Neural cell (in vitro differentiated cells): Measurements from ENCODE around the gene GMDS. TPM values are rescaled to one million over a fixed set of nuclear protein-coding genes. Genes with fewer than 3 reads are reported as not detected.

ENCODE experiments used
- H2AFZ ChIP-seq: fragments of 200-600, 300-800 bp; sonication (generic), shearing (Covaris generic); 2 replicates; pipeline ENCODE4 v1.6.0; 2014; ENCODE audit warnings: low read depth, mild to moderate bottlenecking, antibody characterized with exemption, low read length, moderate library complexity
- H3F3A ChIP-seq: fragments of 200-600 bp; shearing (Covaris generic); 2 replicates; pipeline ENCODE4 v1.6.1; 2016; ENCODE audit warnings: mild to moderate bottlenecking, moderate library complexity, mixed read lengths, antibody characterized with exemption, low read length; ENCODE audit not compliant: insufficient read depth, poor library complexity, severe bottlenecking
- H3K27ac ChIP-seq: fragments of 200-600, 300-800 bp; sonication (generic), shearing (Covaris generic); 2 replicates; pipeline ENCODE4 v1.5.1; 2014; ENCODE audit warnings: mild to moderate bottlenecking, low read length, moderate library complexity
- H3K27me3 ChIP-seq: fragments of 300-800, 200-600 bp; sonication (generic), shearing (Covaris generic); 2 replicates; pipeline ENCODE4 v1.6.0; 2014; ENCODE audit warnings: mild to moderate bottlenecking, low read depth, low read length, moderate library complexity; ENCODE audit not compliant: insufficient read depth
- H3K36me3 ChIP-seq: fragments of 300-800, 200-600 bp; sonication (generic), shearing (Covaris generic); 2 replicates; pipeline ENCODE4 v1.5.1; 2014; ENCODE audit warnings: mild to moderate bottlenecking, antibody characterized with exemption, low read length, moderate library complexity; ENCODE audit not compliant: insufficient read depth
- H3K4me2 ChIP-seq: fragments of 300-800, 200-600 bp; sonication (generic), shearing (Covaris generic); 2 replicates; pipeline ENCODE4 v1.6.0; 2014; ENCODE audit warnings: mild to moderate bottlenecking, low read length
- H3K4me3 ChIP-seq: fragments of 300-800, 200-600 bp; sonication (generic), shearing (Covaris generic); 2 replicates; pipeline ENCODE4 v1.5.1; 2014; ENCODE audit warnings: mild to moderate bottlenecking, low read length, moderate library complexity
- H3K79me2 ChIP-seq: fragments of 200-600 bp; shearing (Covaris generic); replicated peaks from 2 replicates; pipeline ENCODE4 v1.6.0; 2014; ENCODE audit warnings: mild to moderate bottlenecking, low read length, moderate library complexity; ENCODE audit not compliant: insufficient read depth
- H3K9ac ChIP-seq: fragments of 300-800, 200-600 bp; sonication (generic), shearing (Covaris generic); 2 replicates; pipeline ENCODE4 v1.6.1; 2016; ENCODE audit warnings: mild to moderate bottlenecking, low read length, mixed read lengths
- H3K9me2 ChIP-seq: fragments of 200-600 bp; shearing (Covaris generic); 2 replicates; pipeline ENCODE4 v1.6.1; 2016; ENCODE audit warnings: mild to moderate bottlenecking, low read length, mixed read lengths; ENCODE audit not compliant: insufficient read depth
- H3K9me3 ChIP-seq: fragments of 200-600, 300-800 bp; sonication (generic), shearing (Covaris generic); 2 replicates; pipeline ENCODE4 v1.6.1; 2016; ENCODE audit warnings: mild to moderate bottlenecking, mixed run types, low read length, moderate library complexity, mixed read lengths
- H4K20me1 ChIP-seq: fragments of 200-600 bp; shearing (Covaris generic); 2 replicates; pipeline ENCODE4 v1.6.1; 2016; ENCODE audit warnings: mild to moderate bottlenecking, mixed run types; ENCODE audit not compliant: insufficient read depth
- EP300 ChIP-seq: fragments of 450-650 bp; conservative IDR thresholded peaks from 2 replicates; pipeline ENCODE4 v1.6.1; 2014; ENCODE audit warnings: antibody characterized with exemption, mild to moderate bottlenecking, moderate library complexity; ENCODE audit not compliant: poor library complexity, severe bottlenecking
- EZH2 ChIP-seq: fragments of 200-600, 300-800 bp; shearing (Covaris generic), sonication (generic); IDR thresholded peaks from 2 replicates; pipeline ENCODE4 v1.6.1; 2014; ENCODE audit warnings: antibody characterized with exemption, low read length, borderline replicate concordance, mild to moderate bottlenecking; ENCODE audit not compliant: insufficient read depth, poor library complexity, severe bottlenecking
- POLR2AphosphoS5 ChIP-seq: IDR thresholded peaks from 2 replicates; pipeline ENCODE4 v1.6.1; 2012
- RAD21 ChIP-seq: fragments of 450-650 bp; conservative IDR thresholded peaks from 2 replicates; pipeline ENCODE4 v1.6.1; 2014; ENCODE audit warnings: antibody characterized with exemption, mild to moderate bottlenecking, moderate library complexity
- REST ChIP-seq: IDR thresholded peaks from 2 replicates; pipeline ENCODE4 v1.6.1; 2012; ENCODE audit warnings: borderline replicate concordance
- SMC3 ChIP-seq: fragments of 450-650 bp; conservative IDR thresholded peaks from 2 replicates; pipeline ENCODE4 v1.6.1; 2014; ENCODE audit warnings: antibody characterized with exemption, mild to moderate bottlenecking, moderate library complexity; ENCODE audit not compliant: poor library complexity
- TAF1 ChIP-seq: IDR thresholded peaks from 2 replicates; pipeline ENCODE4 v1.6.1; 2012; ENCODE audit warnings: low read depth
- polyA plus RNA-seq: library from polyadenylated mRNA; depleted of rRNA; stranded (reverse); fragments of >200 nt; gene quantifications from 2 replicates; pipeline ENCODE4 v1.2.3, GENCODE V29; 2014
- TF ChIP-seq, protein P1 (sequence below): fragments of 450-650 bp; IDR thresholded peaks from 2 replicates; pipeline ENCODE4 v1.5.1; 2014; ENCODE audit warnings: antibody characterized with exemption, mild to moderate bottlenecking, moderate library complexity; ENCODE audit not compliant: poor library complexity, severe bottlenecking

GMDS gene
- polyA plus RNA-seq, 1 donor from 2014 or later = 11.4 TPM

DNA sequence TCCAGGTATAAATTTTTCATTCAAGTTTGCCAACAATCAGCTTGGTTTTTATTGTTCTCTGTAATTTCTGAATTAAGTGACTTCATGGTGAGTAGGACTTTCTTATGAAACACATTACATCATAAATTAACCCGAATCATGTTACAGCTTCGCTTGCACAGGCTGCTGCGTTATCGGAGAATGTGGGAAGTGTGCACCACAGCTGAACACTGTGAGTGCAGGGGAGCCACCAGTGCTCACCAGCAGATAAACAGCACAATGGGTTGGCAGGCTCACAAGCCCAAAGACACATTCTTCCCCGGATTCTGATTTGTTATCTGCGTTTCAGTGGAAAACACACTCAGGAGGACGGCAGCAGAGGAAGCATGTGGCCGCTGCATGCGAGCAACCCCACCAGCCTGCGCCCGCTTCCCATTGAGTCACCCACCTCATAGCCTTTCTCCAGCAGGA is 121.1 kb downstream of the GMDS start:
- Histone ChIP-seq H3K9ac (no peak overlapping the region), H3K9me3 (no peaks in the 10 kb centered on the region), H2AFZ (no peak overlapping the region), H3K27me3 (no peaks in the 10 kb centered on the region), H3K9me2 (no peaks in the 10 kb centered on the region), H3K36me3 (no peaks in the 10 kb centered on the region), H4K20me1 (no peaks in the 10 kb centered on the region), H3K27ac (no peak overlapping the region), H3K79me2 (no peaks in the 10 kb centered on the region), H3F3A (no peaks in the 10 kb centered on the region), H3K4me2 (no peak overlapping the region), H3K4me3 (no peak overlapping the region)
- TF ChIP-seq RAD21 = no peak
- no peak for TF ChIP-seq POLR2AphosphoS5
- TF ChIP-seq EZH2 = no peak
- no peak for TF ChIP-seq EP300
- no peak for TF ChIP-seq REST
- no peak for TF ChIP-seq TAF1
- TF ChIP-seq SMC3 = no peak
- TF ChIP-seq, protein P1, sequence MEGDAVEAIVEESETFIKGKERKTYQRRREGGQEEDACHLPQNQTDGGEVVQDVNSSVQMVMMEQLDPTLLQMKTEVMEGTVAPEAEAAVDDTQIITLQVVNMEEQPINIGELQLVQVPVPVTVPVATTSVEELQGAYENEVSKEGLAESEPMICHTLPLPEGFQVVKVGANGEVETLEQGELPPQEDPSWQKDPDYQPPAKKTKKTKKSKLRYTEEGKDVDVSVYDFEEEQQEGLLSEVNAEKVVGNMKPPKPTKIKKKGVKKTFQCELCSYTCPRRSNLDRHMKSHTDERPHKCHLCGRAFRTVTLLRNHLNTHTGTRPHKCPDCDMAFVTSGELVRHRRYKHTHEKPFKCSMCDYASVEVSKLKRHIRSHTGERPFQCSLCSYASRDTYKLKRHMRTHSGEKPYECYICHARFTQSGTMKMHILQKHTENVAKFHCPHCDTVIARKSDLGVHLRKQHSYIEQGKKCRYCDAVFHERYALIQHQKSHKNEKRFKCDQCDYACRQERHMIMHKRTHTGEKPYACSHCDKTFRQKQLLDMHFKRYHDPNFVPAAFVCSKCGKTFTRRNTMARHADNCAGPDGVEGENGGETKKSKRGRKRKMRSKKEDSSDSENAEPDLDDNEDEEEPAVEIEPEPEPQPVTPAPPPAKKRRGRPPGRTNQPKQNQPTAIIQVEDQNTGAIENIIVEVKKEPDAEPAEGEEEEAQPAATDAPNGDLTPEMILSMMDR = no peak

GRCh38 chr6:2120912-2121311 is 124.5 kb downstream of the GMDS start:
- H2AFZ ChIP-seq = no peak overlapping the region
- no peak for TF ChIP-seq SMC3
- TF ChIP-seq REST = peak; percentile 3
- no peaks in the 10 kb centered on the region for H3K36me3 ChIP-seq
- no peaks in the 10 kb centered on the region for H3K9me2 ChIP-seq
- no peaks in the 10 kb centered on the region for H4K20me1 ChIP-seq
- no peak overlapping the region for H3K4me2 ChIP-seq
- no peaks in the 10 kb centered on the region for H3K9me3 ChIP-seq
- no peaks in the 10 kb centered on the region for H3K79me2 ChIP-seq
- no peak overlapping the region for H3K4me3 ChIP-seq
- H3K9ac ChIP-seq = no peak overlapping the region
- no peaks in the 10 kb centered on the region for H3F3A ChIP-seq
- no peaks in the 10 kb centered on the region for H3K27me3 ChIP-seq
- H3K27ac ChIP-seq = no peak overlapping the region
